ENCODE data around the gene CTNND2.

Gene CTNND2

DNA sequence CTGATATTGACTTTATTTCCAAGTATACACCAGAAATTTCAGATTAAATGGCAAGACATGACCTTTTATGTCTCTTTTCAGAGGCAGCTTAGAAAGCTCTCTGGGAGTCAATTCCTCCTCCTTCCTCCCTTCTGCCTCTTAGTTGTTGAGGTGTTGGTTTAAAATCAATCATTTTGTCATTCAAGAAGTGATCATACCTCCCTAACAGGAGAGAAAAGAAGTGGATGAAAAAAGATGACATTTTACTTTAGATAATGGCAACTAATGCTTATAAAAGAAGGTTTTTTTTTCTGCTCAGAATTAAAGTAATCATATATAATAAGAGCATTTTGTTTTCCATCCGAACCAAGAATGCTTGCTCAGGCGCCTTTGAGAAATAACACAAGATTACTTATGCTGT, 448.7 kb downstream of the CTNND2 start:
- TF ChIP-seq, protein P1, sequence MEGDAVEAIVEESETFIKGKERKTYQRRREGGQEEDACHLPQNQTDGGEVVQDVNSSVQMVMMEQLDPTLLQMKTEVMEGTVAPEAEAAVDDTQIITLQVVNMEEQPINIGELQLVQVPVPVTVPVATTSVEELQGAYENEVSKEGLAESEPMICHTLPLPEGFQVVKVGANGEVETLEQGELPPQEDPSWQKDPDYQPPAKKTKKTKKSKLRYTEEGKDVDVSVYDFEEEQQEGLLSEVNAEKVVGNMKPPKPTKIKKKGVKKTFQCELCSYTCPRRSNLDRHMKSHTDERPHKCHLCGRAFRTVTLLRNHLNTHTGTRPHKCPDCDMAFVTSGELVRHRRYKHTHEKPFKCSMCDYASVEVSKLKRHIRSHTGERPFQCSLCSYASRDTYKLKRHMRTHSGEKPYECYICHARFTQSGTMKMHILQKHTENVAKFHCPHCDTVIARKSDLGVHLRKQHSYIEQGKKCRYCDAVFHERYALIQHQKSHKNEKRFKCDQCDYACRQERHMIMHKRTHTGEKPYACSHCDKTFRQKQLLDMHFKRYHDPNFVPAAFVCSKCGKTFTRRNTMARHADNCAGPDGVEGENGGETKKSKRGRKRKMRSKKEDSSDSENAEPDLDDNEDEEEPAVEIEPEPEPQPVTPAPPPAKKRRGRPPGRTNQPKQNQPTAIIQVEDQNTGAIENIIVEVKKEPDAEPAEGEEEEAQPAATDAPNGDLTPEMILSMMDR (conservative IDR thresholded peaks at IDR 0.05; ENCODE audit: low read depth, low read length): no peak
- H3K4me3 ChIP-seq (ENCODE audit: low read length): no peak overlapping the region
- DNase-seq (ENCODE audit: low read depth): no peak

DNA sequence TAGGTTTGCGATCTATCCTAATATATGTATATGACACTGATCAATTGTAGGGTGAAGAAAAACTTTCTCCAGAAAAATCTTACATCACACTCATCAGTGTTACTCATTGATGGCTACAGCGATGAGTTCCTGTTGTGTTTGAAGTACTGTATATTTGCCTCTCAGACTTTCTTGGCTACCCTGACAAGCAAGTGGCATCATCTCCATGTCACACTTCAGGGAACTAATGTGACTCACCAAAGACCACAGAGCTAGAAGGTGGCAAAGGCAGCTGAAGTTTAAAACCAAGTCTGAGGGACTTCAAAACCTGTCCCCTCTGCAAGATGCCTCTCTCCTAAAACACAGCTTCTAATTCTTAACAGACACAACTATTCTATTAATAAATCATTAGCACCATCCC, 451.4 kb downstream of the CTNND2 start:
- no peak overlapping the region for H3K4me3 ChIP-seq (ENCODE audit: low read length)
- no peak for DNase-seq (ENCODE audit: low read depth)
- TF ChIP-seq, protein P1 (conservative IDR thresholded peaks at IDR 0.05; ENCODE audit: low read depth, low read length): no peak

DNA sequence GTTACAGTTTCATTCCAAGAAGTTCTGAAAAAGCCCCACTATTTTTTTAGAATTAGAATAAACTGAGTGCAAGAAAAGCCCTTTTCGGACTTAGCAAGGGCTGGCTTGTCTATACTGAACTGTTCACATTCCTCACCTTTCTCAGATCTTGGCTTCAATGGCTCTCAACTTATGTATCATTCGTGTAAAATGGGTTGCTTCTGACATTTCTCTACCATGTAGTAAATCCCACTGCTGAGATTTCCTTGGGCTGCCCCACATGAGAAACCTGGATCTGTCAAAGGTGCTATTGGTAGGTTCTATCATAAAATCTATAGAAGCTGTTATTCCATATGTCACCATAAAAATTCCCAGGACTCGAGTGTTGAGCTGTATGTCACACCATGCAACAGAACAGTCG, 454.3 kb downstream of the CTNND2 start:
- TF ChIP-seq, protein P1 (conservative IDR thresholded peaks at IDR 0.05; ENCODE audit: low read depth, low read length): no peak
- no peak for DNase-seq (ENCODE audit: low read depth)
- H3K4me3 ChIP-seq (ENCODE audit: low read length): no peak overlapping the region

DNA sequence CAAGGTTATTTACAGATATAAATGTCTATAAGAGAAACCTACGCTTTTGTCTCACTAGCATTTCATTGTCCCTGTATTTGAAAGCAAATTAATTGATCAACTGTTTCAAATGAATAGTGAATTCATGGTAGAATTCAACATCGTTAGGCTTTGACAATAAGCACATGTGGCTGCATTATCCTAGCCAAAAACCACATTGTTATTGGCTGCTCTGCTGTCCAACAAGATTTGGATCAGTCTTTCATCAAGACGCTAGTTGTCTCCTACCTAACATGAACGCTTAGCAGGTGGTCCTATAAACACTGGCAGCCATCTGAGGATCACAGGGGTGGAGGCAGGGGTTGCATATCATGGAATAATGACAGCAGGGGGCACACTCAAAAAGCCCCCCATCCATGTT, 455.0 kb downstream of the CTNND2 start:
- TF ChIP-seq, protein P1 (conservative IDR thresholded peaks at IDR 0.05; ENCODE audit: low read depth, low read length): no peak
- H3K4me3 ChIP-seq (ENCODE audit: low read length): no peak overlapping the region
- no peak for DNase-seq (ENCODE audit: low read depth)

DNA sequence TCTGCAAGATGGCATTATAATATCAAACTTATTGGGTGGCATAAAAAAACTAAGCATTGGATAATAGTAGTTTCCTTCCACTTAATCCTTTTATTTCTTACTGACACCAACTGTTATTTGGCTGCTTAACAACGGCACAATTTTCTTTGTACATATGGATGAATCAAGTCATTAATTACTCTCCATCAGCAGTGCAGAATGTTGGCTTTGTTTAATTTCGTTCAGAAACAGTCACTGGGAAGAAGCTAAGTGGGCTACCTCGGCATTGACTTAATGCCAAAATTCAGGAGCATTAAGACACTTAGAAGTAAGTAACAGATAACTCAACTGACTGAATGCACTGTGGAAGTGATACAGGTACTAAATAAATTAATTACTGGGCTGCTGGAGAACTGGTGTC, 460.4 kb downstream of the CTNND2 start:
- TF ChIP-seq, protein P1 (conservative IDR thresholded peaks at IDR 0.05; ENCODE audit: low read depth, low read length): no peak
- no peak for DNase-seq (ENCODE audit: low read depth)
- H3K4me3 ChIP-seq (ENCODE audit: low read length): no peak overlapping the region

DNA sequence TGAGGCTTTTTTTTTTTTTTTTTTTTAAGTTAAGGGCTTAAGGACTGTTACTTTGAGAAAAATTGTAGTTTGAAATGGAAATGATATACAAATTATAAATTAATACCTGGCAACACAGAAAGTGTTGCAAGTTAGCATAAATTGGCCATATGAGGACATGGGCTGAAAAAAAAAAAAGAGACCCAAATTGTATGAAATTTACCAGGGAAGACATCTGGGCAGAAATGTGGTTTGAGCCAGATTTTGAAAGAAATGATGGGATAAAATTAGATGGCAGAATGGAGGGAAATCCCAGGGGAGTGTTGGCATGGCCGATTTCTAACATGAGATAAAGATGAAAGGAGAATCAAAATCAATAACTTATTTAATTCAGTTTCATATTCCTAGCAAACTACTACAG, 472.1 kb downstream of the CTNND2 start:
- TF ChIP-seq, protein P1 (conservative IDR thresholded peaks at IDR 0.05; ENCODE audit: low read depth, low read length): no peak
- no peak overlapping the region for H3K4me3 ChIP-seq (ENCODE audit: low read length)
- DNase-seq (ENCODE audit: low read depth): no peak

DNA sequence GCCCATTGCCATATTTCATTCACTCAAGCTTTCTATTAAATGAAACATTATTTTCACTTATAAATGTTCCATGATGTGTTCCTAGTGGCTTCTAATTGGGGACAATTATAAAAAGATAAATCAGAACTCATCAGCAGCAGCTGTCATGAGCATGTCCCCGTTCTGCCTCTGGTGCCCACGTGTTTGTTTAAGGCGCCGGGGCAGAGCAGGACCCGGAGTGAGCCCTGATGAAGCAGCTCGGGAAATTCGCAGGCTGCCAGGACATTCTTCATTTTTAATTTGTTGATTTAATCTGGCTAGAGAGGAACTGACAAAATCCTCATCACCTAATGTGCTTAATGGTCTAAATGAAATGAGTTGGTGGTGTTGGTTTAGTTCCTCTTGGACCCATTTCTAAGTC, 475.0 kb downstream of the CTNND2 start:
- no peak overlapping the region for H3K4me3 ChIP-seq (ENCODE audit: low read length)
- TF ChIP-seq, protein P1 (conservative IDR thresholded peaks at IDR 0.05; ENCODE audit: low read depth, low read length): no peak

More for the DNA sequence above, 475.0 kb downstream of the CTNND2 start:
- DNase-seq (ENCODE audit: low read depth): no peak

Data from retinal pigment epithelial cell (primary cell).